ENCODE data around the gene RNF214. TPM values are rescaled to one million over a fixed set of nuclear protein-coding genes. Genes with fewer than 3 reads are reported as not detected.
A peak's percentile ranks its signal among the peaks of the same experiment; 100 is the strongest.
"Not testable (repeated sequence)": the region's sequence is repeated elsewhere in the genome, so short reads cannot be mapped to it uniquely, and the experiment has no call there.

RNF214 gene
- 10 to 100 TPM; 25.1 to 25.3 TPM for total RNA-seq
- polyA plus RNA-seq, result 35.0 TPM

GRCh38 chr11:117232092-117232878 lies at the start of gene RNF214:
Gene RNF214 (plus strand): TSS chr11:117232671. CDS start chr11:117234273, 1,602 bp downstream.
- peaks cover 24% of the 10 kb centered on the region for H3K36me3 ChIP-seq (ENCODE audit: insufficient read depth, low read length)
- H3K9me3 ChIP-seq (ENCODE audit: low read length), result no peaks in the 10 kb centered on the region
- H3K27me3 Mint-ChIP-seq, result no peaks in the 10 kb centered on the region
- ChIA-PET CTCF (interaction anchor here (0.7 to 1.8 kb wide), 5 partner anchors 9 to 96 kb away, joined by 3 to 7 read pairs (median 3); partner anchors contain the start of genes CEP164 and SIDT2), POLR2A (interaction anchor here (1.0 to 4.0 kb wide), 2 partner anchors 53 to 445 kb away, joined by 3 to 21 read pairs; partner anchors contain the start of gene SIDT2)
- peaks cover 13 to 49% (median 14%) of the 10 kb centered on the region in 3 donors for H3K36me3 Mint-ChIP-seq
- no peaks in the 10 kb centered on the region for H3K9me3 Mint-ChIP-seq
- no peaks in the 10 kb centered on the region for H3K27me3 ChIP-seq (ENCODE audit: insufficient read depth, low read length, poor library complexity, severe bottlenecking)
- H3K4me1 ChIP-seq (ENCODE audit: insufficient read depth, low read length), result peaks cover 32% of the 10 kb centered on the region
- peak within 1 kb of the TSS; percentile 92 for H3K27ac ChIP-seq (ENCODE audit: low read depth, low read length)
- H3K4me3 ChIP-seq (ENCODE audit: low read length), result peak within 1 kb of the TSS; percentile 91
- DNase-seq, result peak; percentile 66 to 81 (median 74)
- H3K4me3 Mint-ChIP-seq, result peak within 1 kb of the TSS; percentile 93 to 100 (median 100)
- peak within 1 kb of the TSS; percentile 92 to 100 (median 99) for H3K27ac Mint-ChIP-seq
- H3K4me1 Mint-ChIP-seq, result peaks cover 46 to 61% (median 53%) of the 10 kb centered on the region in 3 donors

GRCh38 chr11:117183178-117183577 lies 49.3 kb upstream of the RNF214 start:
- CTCF ChIA-PET; H3K27ac ChIP-seq (ENCODE audit: low read depth, low read length); POLR2A ChIA-PET; H3K36me3 ChIP-seq (ENCODE audit: insufficient read depth, low read length); H3K4me3 ChIP-seq (ENCODE audit: low read length); H3K9me3 ChIP-seq (ENCODE audit: low read length); H3K4me3 Mint-ChIP-seq; H3K27ac Mint-ChIP-seq; H3K27me3 ChIP-seq (ENCODE audit: insufficient read depth, low read length, poor library complexity, severe bottlenecking); H3K9me3 Mint-ChIP-seq; H3K27me3 Mint-ChIP-seq: not testable (repeated sequence)
- Mint-ChIP-seq H3K4me1 (peaks cover 24 to 29% (median 29%) of the 10 kb centered on the region in 3 donors), H3K36me3 (peaks cover 0 to 41% (median 11%) of the 10 kb centered on the region in 3 donors)
- peak in 1 of 5 donors; percentile 35 for DNase-seq
- peaks cover 23% of the 10 kb centered on the region for H3K4me1 ChIP-seq (ENCODE audit: insufficient read depth, low read length)

- peaks cover 20% of the 10 kb centered on the region for H3K4me1 ChIP-seq (ENCODE audit: insufficient read depth, low read length)
Measured at GRCh38 chr11:117183724-117184349, 48.6 kb upstream of the RNF214 start.

GRCh38 chr11:117185736-117186430 lies 46.6 kb upstream of the RNF214 start:
- ChIA-PET CTCF (no interaction called here), POLR2A (interaction anchor here (0.6 kb wide), 2 partner anchors 59 to 230 kb away, joined by 4 to 14 read pairs; no protein-coding TSS in a partner anchor)
- H3K4me1 ChIP-seq (ENCODE audit: insufficient read depth, low read length), result peaks cover 3% of the 10 kb centered on the region
- H3K4me3 ChIP-seq (ENCODE audit: low read length), result no peak overlapping the region
- H3K27me3 Mint-ChIP-seq, result no peaks in the 10 kb centered on the region
- no peaks in the 10 kb centered on the region for H3K27me3 ChIP-seq (ENCODE audit: insufficient read depth, low read length, poor library complexity, severe bottlenecking)
- H3K27ac ChIP-seq (ENCODE audit: low read depth, low read length), result no peak overlapping the region
- peaks cover 4 to 6% (median 5%) of the 10 kb centered on the region in 3 donors for H3K4me1 Mint-ChIP-seq
- DNase-seq, result peak in 1 of 5 donors; percentile 9
- H3K27ac Mint-ChIP-seq, result peak overlapping the region in 3 of 8 donors; percentile 36 to 93 (median 81)
- H3K4me3 Mint-ChIP-seq, result no peak overlapping the region
- peaks cover 18% of the 10 kb centered on the region for H3K36me3 ChIP-seq (ENCODE audit: insufficient read depth, low read length)
- no peaks in the 10 kb centered on the region for H3K9me3 Mint-ChIP-seq
- H3K36me3 Mint-ChIP-seq, result peaks cover 0 to 49% (median 11%) of the 10 kb centered on the region in 3 donors
- H3K9me3 ChIP-seq (ENCODE audit: low read length), result no peaks in the 10 kb centered on the region

More at GRCh38 chr11:117183724-117184349, 48.6 kb upstream of the RNF214 start:
- no peaks in the 10 kb centered on the region for H3K9me3 Mint-ChIP-seq
- peak in 1 of 5 donors; percentile 30 for DNase-seq
- peak overlapping the region in 1 of 8 donors; percentile 18 for H3K27ac Mint-ChIP-seq
- H3K4me3 ChIP-seq (ENCODE audit: low read length), result no peak overlapping the region
- H3K4me3 Mint-ChIP-seq, result peak overlapping the region in 1 of 7 donors; percentile 68
- no peaks in the 10 kb centered on the region for H3K27me3 ChIP-seq (ENCODE audit: insufficient read depth, low read length, poor library complexity, severe bottlenecking)
- H3K36me3 ChIP-seq (ENCODE audit: insufficient read depth, low read length), result peaks cover 9% of the 10 kb centered on the region
- no peak overlapping the region for H3K27ac ChIP-seq (ENCODE audit: low read depth, low read length)
- POLR2A ChIA-PET, result no interaction called here
- H3K36me3 Mint-ChIP-seq, result peaks cover 0 to 43% (median 11%) of the 10 kb centered on the region in 3 donors
- peaks cover 19 to 24% (median 24%) of the 10 kb centered on the region in 3 donors for H3K4me1 Mint-ChIP-seq
- no peaks in the 10 kb centered on the region for H3K9me3 ChIP-seq (ENCODE audit: low read length)
- no peaks in the 10 kb centered on the region for H3K27me3 Mint-ChIP-seq
- CTCF ChIA-PET, result no interaction called here

GRCh38 chr11:117186431-117186761 lies 46.1 kb upstream of the RNF214 start:
- no peaks in the 10 kb centered on the region for H3K4me1 ChIP-seq (ENCODE audit: insufficient read depth, low read length)

GRCh38 chr11:117187007-117187406 lies 45.5 kb upstream of the RNF214 start:
- Mint-ChIP-seq H3K36me3 (peaks cover 0 to 50% (median 11%) of the 10 kb centered on the region in 3 donors), H3K9me3 (no peaks in the 10 kb centered on the region), H3K27me3 (no peaks in the 10 kb centered on the region), H3K4me3 (no peak overlapping the region), H3K4me1 (no peaks in the 10 kb centered on the region), H3K27ac (peak overlapping the region in 3 of 8 donors; percentile 31 to 66 (median 36))
- CTCF ChIA-PET, result no interaction called here
- POLR2A ChIA-PET, result no interaction called here
- DNase-seq, result peak in 1 of 5 donors; percentile 25
- Histone ChIP-seq H3K4me1 (ENCODE audit: insufficient read depth, low read length) (no peaks in the 10 kb centered on the region), H3K9me3 (ENCODE audit: low read length) (no peaks in the 10 kb centered on the region), H3K27me3 (ENCODE audit: insufficient read depth, low read length, poor library complexity, severe bottlenecking) (no peaks in the 10 kb centered on the region), H3K27ac (ENCODE audit: low read depth, low read length) (no peak overlapping the region), H3K36me3 (ENCODE audit: insufficient read depth, low read length) (peaks cover 17% of the 10 kb centered on the region), H3K4me3 (ENCODE audit: low read length) (no peak overlapping the region)

More at GRCh38 chr11:117186431-117186761, 46.1 kb upstream of the RNF214 start:
- peak overlapping the region in 2 of 8 donors; percentile 66 to 92 for H3K27ac Mint-ChIP-seq
- H3K27ac ChIP-seq (ENCODE audit: low read depth, low read length), result no peak overlapping the region
- H3K4me3 ChIP-seq (ENCODE audit: low read length), result no peak overlapping the region
- no peak overlapping the region for H3K4me3 Mint-ChIP-seq
- H3K36me3 ChIP-seq (ENCODE audit: insufficient read depth, low read length), result peaks cover 18% of the 10 kb centered on the region
- CTCF ChIA-PET, result no interaction called here
- no peaks in the 10 kb centered on the region for H3K9me3 Mint-ChIP-seq
- H3K4me1 Mint-ChIP-seq, result peaks cover 0 to under 1% (median 0%) of the 10 kb centered on the region in 3 donors
- peaks cover 0 to 46% (median 11%) of the 10 kb centered on the region in 3 donors for H3K36me3 Mint-ChIP-seq
- no peaks in the 10 kb centered on the region for H3K9me3 ChIP-seq (ENCODE audit: low read length)
- peak in 1 of 5 donors; percentile 8 for DNase-seq
- H3K27me3 ChIP-seq (ENCODE audit: insufficient read depth, low read length, poor library complexity, severe bottlenecking), result no peaks in the 10 kb centered on the region
- POLR2A ChIA-PET, result interaction anchor here (0.6 kb wide), 2 partner anchors 59 to 229 kb away, joined by 4 to 14 read pairs; no protein-coding TSS in a partner anchor
- no peaks in the 10 kb centered on the region for H3K27me3 Mint-ChIP-seq

- CTCF ChIA-PET, result no interaction called here
- Mint-ChIP-seq H3K4me1 (no peaks in the 10 kb centered on the region), H3K9me3 (no peaks in the 10 kb centered on the region), H3K36me3 (peaks cover 0 to 54% (median 11%) of the 10 kb centered on the region in 3 donors), H3K4me3 (peak overlapping the region in 1 of 7 donors; percentile 54), H3K27me3 (no peaks in the 10 kb centered on the region), H3K27ac (peak overlapping the region in 2 of 8 donors; percentile 31 to 83)
- H3K36me3 ChIP-seq (ENCODE audit: insufficient read depth, low read length), result peaks cover 13% of the 10 kb centered on the region
- no peak overlapping the region for H3K27ac ChIP-seq (ENCODE audit: low read depth, low read length)
- no peaks in the 10 kb centered on the region for H3K27me3 ChIP-seq (ENCODE audit: insufficient read depth, low read length, poor library complexity, severe bottlenecking)
- no peaks in the 10 kb centered on the region for H3K9me3 ChIP-seq (ENCODE audit: low read length)
- peak in 1 of 5 donors; percentile 26 for DNase-seq
- no peaks in the 10 kb centered on the region for H3K4me1 ChIP-seq (ENCODE audit: insufficient read depth, low read length)
- POLR2A ChIA-PET, result no interaction called here
- no peak overlapping the region for H3K4me3 ChIP-seq (ENCODE audit: low read length)
Measured at GRCh38 chr11:117187428-117187798, 45.1 kb upstream of the RNF214 start.

Measured in CD8-positive, alpha-beta memory T cell (primary cell).